K562 (cell line): ENCODE data around the gene SPATS2L. TPM values are rescaled to one million over a fixed set of nuclear protein-coding genes. Genes with fewer than 3 reads are reported as not detected.
A peak's percentile ranks its signal among the peaks of the same experiment; 100 is the strongest.

Experiments used
- POLR2AphosphoS5 ChIP-seq: IDR thresholded peaks from 2 replicates; pipeline ENCODE4 v1.6.1; 2011; ENCODE audit warnings: mild to moderate bottlenecking, low read depth, low read length, moderate library complexity; ENCODE audit not compliant: control insufficient read depth, insufficient read depth
- PURB ChIP-seq: sonication (generic); formaldehyde crosslinking; IDR thresholded peaks from 2 replicates; pipeline ENCODE4 v1.9.0; 2021; ENCODE audit warnings: low read depth, mild to moderate bottlenecking, missing genetic modification reagents
- RBBP5 ChIP-seq: fragments of 200-600 bp; sonication (generic); IDR thresholded peaks from 2 replicates; pipeline ENCODE4 v1.6.1; 2012; ENCODE audit warnings: borderline replicate concordance, mild to moderate bottlenecking, low read length, control low read depth, inconsistent platforms; ENCODE audit not compliant: insufficient read depth, poor library complexity, severe bottlenecking
- RBM22 ChIP-seq: fragments of 200-400 bp; formaldehyde crosslinking; IDR thresholded peaks from 2 replicates; pipeline ENCODE4 v1.6.1; 2018; ENCODE audit warnings: low read length, low read depth; ENCODE audit not compliant: poor library complexity, severe bottlenecking
- SAFB ChIP-seq: fragments of 200-400 bp; formaldehyde crosslinking; IDR thresholded peaks from 2 replicates; pipeline ENCODE4 v1.6.1; 2017; ENCODE audit warnings: low read depth, low read length, borderline replicate concordance
- SIN3A ChIP-seq, 2 experiments: fragments of 150-350 bp in 1 of 2; IDR thresholded peaks; 2 replicates each; pipeline ENCODE4 v1.6.1; 2011 to 2016; ENCODE audit warnings: borderline replicate concordance in 2 of 2, low read depth in 2 of 2, low read length in 2 of 2, mild to moderate bottlenecking in 2 of 2, moderate library complexity in 2 of 2; ENCODE audit not compliant: control insufficient read depth in 1 of 2
- SOX6 ChIP-seq: fragments of 450-650 bp; IDR thresholded peaks from 2 replicates; pipeline ENCODE4 v1.6.1; 2014; ENCODE audit warnings: mild to moderate bottlenecking
- TRIM28 ChIP-seq: fragments of 450-650 bp; IDR thresholded peaks from 2 replicates; pipeline ENCODE4 v1.6.1; 2017
- YY1 ChIP-seq, 3 experiments: IDR thresholded peaks; 2 replicates each; pipeline ENCODE4 v1.6.1; 2011; ENCODE audit warnings: low read length in 2 of 3, mild to moderate bottlenecking in 2 of 3, moderate library complexity in 2 of 3, borderline replicate concordance in 1 of 3, control low read depth in 1 of 3, low read depth in 1 of 3; ENCODE audit not compliant: insufficient read depth in 3 of 3, insufficient replicate concordance in 2 of 3, control insufficient read depth in 1 of 3, insufficient read length in 1 of 3; ENCODE audit errors: extremely low read depth in 1 of 3
- ZKSCAN8 ChIP-seq: fragments of 200-800 bp; sonication (Bioruptor generic); IDR thresholded peaks from 2 replicates; pipeline ENCODE4 v1.6.1; 2016; ENCODE audit warnings: missing genetic modification characterization, missing compliant biosample characterization
- ZNF134 ChIP-seq: fragments of 250-450 bp; sonication (Bioruptor Pico); conservative IDR thresholded peaks from 2 replicates; pipeline ENCODE4 v1.4.0; 2020
- ZNF140 ChIP-seq: fragments of 250-450 bp; sonication (Bioruptor Pico); IDR thresholded peaks from 2 replicates; pipeline ENCODE4 v1.8.0; 2021; ENCODE audit warnings: moderate library complexity, mild to moderate bottlenecking, inconsistent platforms
- ZNF445 ChIP-seq: fragments of 250-450 bp; sonication (Bioruptor Pico); IDR thresholded peaks from 2 replicates; pipeline ENCODE4 v1.4.0; 2020; ENCODE audit warnings: low read depth, mild to moderate bottlenecking, moderate library complexity
- polyA plus RNA-seq, 8 experiments: library from polyadenylated mRNA; depleted of rRNA in 4 of 8; stranded (reverse) in 5 of 8; unstranded in 3 of 8; fragments of >200 nt; fragmentation: Nextera tagmentation in 2 of 8; fragmentation: Illumina TruSeq in 1 of 8; extraction: Ambion mirVana in 2 of 8; extraction: Trizol in 1 of 8; gene quantifications; 2 replicates each; pipeline versions ENCODE4 v1.2.1 to v1.2.3, GENCODE V29; 2011 to 2014; ENCODE audit warnings: inconsistent platforms in 1 of 8, missing spikeins in 1 of 8
- total RNA-seq, 7 experiments: library from RNA; depleted of rRNA in 6 of 7; stranded (reverse); fragments of >200 nt in 6 of 7; fragmentation: Illumina TruSeq in 2 of 7; extraction: Trizol in 2 of 7; gene quantifications; 2 replicates each; pipeline versions ENCODE4 v1.2.1 to v1.2.3, GENCODE V29; 2011 to 2021; ENCODE audit warnings: low replicate concordance in 1 of 7
- TF ChIP-seq, protein P1 (sequence below): fragments of 450-650 bp; formaldehyde crosslinking; conservative IDR thresholded peaks from 2 replicates; pipeline ENCODE4 v1.4.0; 2022; ENCODE audit warnings: mild to moderate bottlenecking, missing genetic modification characterization
- TF ChIP-seq, protein P2 (sequence below): IDR thresholded peaks from 2 replicates; pipeline ENCODE4 v1.6.1; 2014; ENCODE audit warnings: antibody characterized with exemption
- TF ChIP-seq, protein P3 (sequence below): fragments of 250-450 bp; sonication (Bioruptor Pico); IDR thresholded peaks from 2 replicates; pipeline ENCODE4 v1.9.0; 2021; ENCODE audit warnings: mild to moderate bottlenecking, inconsistent platforms
- TF ChIP-seq, protein P4 (sequence below), 2 experiments: IDR thresholded peaks in 1 of 2; conservative IDR thresholded peaks in 1 of 2; 2 replicates each; pipeline ENCODE4 v1.6.1; 2016; ENCODE audit warnings: low read depth in 2 of 2, mild to moderate bottlenecking in 1 of 2, missing compliant biosample characterization in 1 of 2, missing genetic modification characterization in 1 of 2, moderate library complexity in 1 of 2

The SPATS2L gene
- total and polyA plus RNA-seq, 9 of the 15 experiments (the other 6 are each of a cell fraction or from before 2014, with no cell fraction given) = 11.3 to 41.5 (median 24.9) TPM

DNA sequence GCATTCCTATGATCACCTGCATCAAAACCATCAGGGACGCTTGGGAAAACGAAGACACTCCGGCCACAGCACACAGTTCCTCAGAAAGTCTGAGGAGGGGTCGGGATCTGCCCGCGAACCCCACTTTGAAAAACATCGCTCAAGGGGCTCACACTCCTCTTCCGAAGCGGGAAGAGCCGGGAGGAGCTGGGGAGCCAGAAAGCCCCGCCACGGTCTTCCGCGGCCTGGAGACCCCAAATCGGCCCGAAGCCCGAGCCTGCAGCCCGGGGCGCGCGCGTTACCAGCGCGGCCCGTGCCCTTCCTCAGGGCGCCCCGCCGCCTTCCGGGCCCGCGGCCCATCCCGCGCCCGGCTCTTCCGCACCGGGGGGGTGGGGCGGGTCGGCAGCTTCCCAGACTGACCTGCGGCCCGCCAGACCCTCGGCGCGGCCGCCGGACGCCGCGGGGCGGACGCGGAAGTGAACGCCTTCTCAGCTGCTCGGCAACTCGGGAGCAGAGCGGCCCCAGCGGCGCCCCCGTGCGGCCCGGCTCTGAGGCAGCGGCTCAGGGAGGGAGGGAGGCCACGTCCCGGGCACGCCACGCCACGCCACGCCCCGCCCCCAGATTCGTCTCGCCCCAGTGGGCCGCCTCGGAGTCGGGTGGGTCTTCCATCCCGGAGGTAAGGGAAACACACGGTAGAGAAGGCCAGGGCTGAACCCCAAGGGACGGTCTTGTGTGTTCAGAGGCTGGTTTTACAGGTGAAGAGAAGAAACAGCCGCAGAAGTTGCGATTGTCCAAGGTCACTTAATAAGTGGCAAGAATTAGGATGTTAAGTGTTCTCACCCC is 203.3 kb downstream of the SPATS2L start, which contains the start of gene KCTD18 (continued):
- TF ChIP-seq, protein P1, sequence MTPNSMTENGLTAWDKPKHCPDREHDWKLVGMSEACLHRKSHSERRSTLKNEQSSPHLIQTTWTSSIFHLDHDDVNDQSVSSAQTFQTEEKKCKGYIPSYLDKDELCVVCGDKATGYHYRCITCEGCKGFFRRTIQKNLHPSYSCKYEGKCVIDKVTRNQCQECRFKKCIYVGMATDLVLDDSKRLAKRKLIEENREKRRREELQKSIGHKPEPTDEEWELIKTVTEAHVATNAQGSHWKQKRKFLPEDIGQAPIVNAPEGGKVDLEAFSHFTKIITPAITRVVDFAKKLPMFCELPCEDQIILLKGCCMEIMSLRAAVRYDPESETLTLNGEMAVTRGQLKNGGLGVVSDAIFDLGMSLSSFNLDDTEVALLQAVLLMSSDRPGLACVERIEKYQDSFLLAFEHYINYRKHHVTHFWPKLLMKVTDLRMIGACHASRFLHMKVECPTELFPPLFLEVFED = no peak
- TF ChIP-seq, protein P2, sequence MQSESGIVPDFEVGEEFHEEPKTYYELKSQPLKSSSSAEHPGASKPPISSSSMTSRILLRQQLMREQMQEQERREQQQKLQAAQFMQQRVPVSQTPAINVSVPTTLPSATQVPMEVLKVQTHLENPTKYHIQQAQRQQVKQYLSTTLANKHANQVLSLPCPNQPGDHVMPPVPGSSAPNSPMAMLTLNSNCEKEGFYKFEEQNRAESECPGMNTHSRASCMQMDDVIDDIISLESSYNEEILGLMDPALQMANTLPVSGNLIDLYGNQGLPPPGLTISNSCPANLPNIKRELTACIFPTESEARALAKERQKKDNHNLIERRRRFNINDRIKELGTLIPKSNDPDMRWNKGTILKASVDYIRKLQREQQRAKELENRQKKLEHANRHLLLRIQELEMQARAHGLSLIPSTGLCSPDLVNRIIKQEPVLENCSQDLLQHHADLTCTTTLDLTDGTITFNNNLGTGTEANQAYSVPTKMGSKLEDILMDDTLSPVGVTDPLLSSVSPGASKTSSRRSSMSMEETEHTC = 0 out of 2 replicates have a peak, but pooled peaks have one; percentile 14
- peak; percentile 59 to 67; a peak in 3 of 4 replicates for TF ChIP-seq SIN3A (IDR thresholded peaks at IDR 0.05; ENCODE audit: borderline replicate concordance in 2 of 2, control insufficient read depth in 1 of 2, low read depth in 2 of 2, low read length in 2 of 2)
- no peak for TF ChIP-seq ZNF445 (CRISPR knock-in tag)
- TF ChIP-seq ZNF140 (CRISPR knock-in tag) = no peak
- TF ChIP-seq, protein P3, sequence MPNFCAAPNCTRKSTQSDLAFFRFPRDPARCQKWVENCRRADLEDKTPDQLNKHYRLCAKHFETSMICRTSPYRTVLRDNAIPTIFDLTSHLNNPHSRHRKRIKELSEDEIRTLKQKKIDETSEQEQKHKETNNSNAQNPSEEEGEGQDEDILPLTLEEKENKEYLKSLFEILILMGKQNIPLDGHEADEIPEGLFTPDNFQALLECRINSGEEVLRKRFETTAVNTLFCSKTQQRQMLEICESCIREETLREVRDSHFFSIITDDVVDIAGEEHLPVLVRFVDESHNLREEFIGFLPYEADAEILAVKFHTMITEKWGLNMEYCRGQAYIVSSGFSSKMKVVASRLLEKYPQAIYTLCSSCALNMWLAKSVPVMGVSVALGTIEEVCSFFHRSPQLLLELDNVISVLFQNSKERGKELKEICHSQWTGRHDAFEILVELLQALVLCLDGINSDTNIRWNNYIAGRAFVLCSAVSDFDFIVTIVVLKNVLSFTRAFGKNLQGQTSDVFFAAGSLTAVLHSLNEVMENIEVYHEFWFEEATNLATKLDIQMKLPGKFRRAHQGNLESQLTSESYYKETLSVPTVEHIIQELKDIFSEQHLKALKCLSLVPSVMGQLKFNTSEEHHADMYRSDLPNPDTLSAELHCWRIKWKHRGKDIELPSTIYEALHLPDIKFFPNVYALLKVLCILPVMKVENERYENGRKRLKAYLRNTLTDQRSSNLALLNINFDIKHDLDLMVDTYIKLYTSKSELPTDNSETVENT (CRISPR knock-in tag) = no peak
- TF ChIP-seq SOX6 = peak; percentile 34; the same call in 1 of the 2 replicates
- TF ChIP-seq, protein P4, sequence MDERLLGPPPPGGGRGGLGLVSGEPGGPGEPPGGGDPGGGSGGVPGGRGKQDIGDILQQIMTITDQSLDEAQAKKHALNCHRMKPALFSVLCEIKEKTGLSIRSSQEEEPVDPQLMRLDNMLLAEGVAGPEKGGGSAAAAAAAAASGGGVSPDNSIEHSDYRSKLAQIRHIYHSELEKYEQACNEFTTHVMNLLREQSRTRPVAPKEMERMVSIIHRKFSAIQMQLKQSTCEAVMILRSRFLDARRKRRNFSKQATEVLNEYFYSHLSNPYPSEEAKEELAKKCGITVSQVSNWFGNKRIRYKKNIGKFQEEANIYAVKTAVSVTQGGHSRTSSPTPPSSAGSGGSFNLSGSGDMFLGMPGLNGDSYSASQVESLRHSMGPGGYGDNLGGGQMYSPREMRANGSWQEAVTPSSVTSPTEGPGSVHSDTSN (CRISPR knock-in tag; IDR thresholded peaks at IDR 0.05; ENCODE audit: low read depth) = no peak
- TF ChIP-seq, protein P4 (tag; conservative IDR thresholded peaks at IDR 0.05; ENCODE audit: low read depth) = no peak
- peak; percentile 31 for TF ChIP-seq RBM22
- peak in 2 of 3 experiments; percentile 29 to 39 for TF ChIP-seq YY1 (IDR thresholded peaks at IDR 0.05; ENCODE audit: borderline replicate concordance in 1 of 3, control insufficient read depth in 1 of 3, extremely low read depth in 1 of 3, insufficient read depth in 3 of 3, insufficient read length in 1 of 3, insufficient replicate concordance in 2 of 3, low read depth in 1 of 3, low read length in 2 of 3)
- TF ChIP-seq PURB (CRISPR knock-in tag) = no peak
- no peak for TF ChIP-seq TRIM28
- no peak for TF ChIP-seq ZNF134 (CRISPR knock-in tag)
- TF ChIP-seq SAFB = peak; percentile 99
- TF ChIP-seq RBBP5 = peak; percentile 54
- peak; percentile 54 for TF ChIP-seq POLR2AphosphoS5
- TF ChIP-seq ZKSCAN8 (CRISPR knock-in tag) = no peak
